RWPE2 (cell line): ENCODE measurements around the gene IRS2.

Source experiments
- ATAC-seq: fragments of 200-7000 bp; cut with Tn5 transposase; 3 replicates; pipeline ENCODE4 v1.9.1; 2021; ENCODE audit warnings: low read depth
- DNase-seq: peaks from one replicate; pipeline ENCODE4 v3.0.0-alpha.2; 2020; ENCODE audit warnings: low spot score
- H3K27ac ChIP-seq: fragments of 450-650 bp; 2 replicates; pipeline ENCODE4 v1.5.1; 2017; ENCODE audit warnings: mild to moderate bottlenecking; ENCODE audit not compliant: poor library complexity, severe bottlenecking
- H3K27me3 ChIP-seq: fragments of 250-450 bp; sonication (Bioruptor Pico); 2 replicates; pipeline ENCODE4 v1.5.1; 2021; ENCODE audit warnings: mild to moderate bottlenecking, moderate library complexity; ENCODE audit not compliant: insufficient read depth, poor library complexity, severe bottlenecking
- H3K36me3 ChIP-seq: fragments of 250-450 bp; sonication (Bioruptor Pico); 2 replicates; pipeline ENCODE4 v1.5.1; 2020; ENCODE audit warnings: low read depth, mild to moderate bottlenecking, moderate library complexity
- H3K4me1 ChIP-seq: fragments of 250-450 bp; sonication (Bioruptor Pico); 2 replicates; pipeline ENCODE4 v1.5.1; 2021; ENCODE audit warnings: mild to moderate bottlenecking, moderate library complexity; ENCODE audit not compliant: insufficient read depth, poor library complexity, severe bottlenecking
- H3K4me3 ChIP-seq: fragments of 250-450 bp; sonication (Bioruptor Pico); 2 replicates; pipeline ENCODE4 v1.5.1; 2021; ENCODE audit warnings: mild to moderate bottlenecking, moderate library complexity; ENCODE audit not compliant: severe bottlenecking
- H3K9me3 ChIP-seq: fragments of 250-450 bp; sonication (Bioruptor Pico); 2 replicates; pipeline ENCODE4 v1.5.1; 2021; ENCODE audit warnings: mild to moderate bottlenecking, moderate library complexity; ENCODE audit not compliant: severe bottlenecking
- CTCF ChIP-seq: fragments of 450-650 bp; IDR thresholded peaks from one replicate; pipeline ENCODE4 v1.5.1; 2017; ENCODE audit warnings: mild to moderate bottlenecking, moderate library complexity; ENCODE audit not compliant: poor library complexity, severe bottlenecking

The IRS2 gene

GRCh38 chr13:109795011-109795410 lies 8.6 kb upstream of the IRS2 start:
- TF ChIP-seq CTCF: no peak
- H3K27me3 ChIP-seq: no peaks in the 10 kb centered on the region
- DNase-seq: no peak
- no peaks in the 10 kb centered on the region for H3K36me3 ChIP-seq
- no peak overlapping the region for H3K27ac ChIP-seq
- no peaks in the 10 kb centered on the region for H3K9me3 ChIP-seq
- no peak for ATAC-seq
- H3K4me3 ChIP-seq: no peak overlapping the region
- H3K4me1 ChIP-seq: peaks cover 14% of the 10 kb centered on the region

- Histone ChIP-seq H3K27ac (no peak overlapping the region), H3K4me3 (no peak overlapping the region), H3K27me3 (no peaks in the 10 kb centered on the region), H3K4me1 (peaks cover 23% of the 10 kb centered on the region), H3K9me3 (no peaks in the 10 kb centered on the region), H3K36me3 (no peaks in the 10 kb centered on the region)
- no peak for TF ChIP-seq CTCF
- no peak for DNase-seq
- ATAC-seq: no peak
These were observed 7.7 kb upstream of the IRS2 start for GRCh38 chr13:109794095-109794494.

- ATAC-seq: no peak
- H3K27ac ChIP-seq: no peak overlapping the region
- TF ChIP-seq CTCF: no peak
- H3K4me1 ChIP-seq: peaks cover 34% of the 10 kb centered on the region
- no peaks in the 10 kb centered on the region for H3K9me3 ChIP-seq
- no peaks in the 10 kb centered on the region for H3K27me3 ChIP-seq
- H3K36me3 ChIP-seq: no peaks in the 10 kb centered on the region
- H3K4me3 ChIP-seq: no peak overlapping the region
- no peak for DNase-seq
These were observed 6.2 kb upstream of the IRS2 start for GRCh38 chr13:109792416-109793059.

DNA sequence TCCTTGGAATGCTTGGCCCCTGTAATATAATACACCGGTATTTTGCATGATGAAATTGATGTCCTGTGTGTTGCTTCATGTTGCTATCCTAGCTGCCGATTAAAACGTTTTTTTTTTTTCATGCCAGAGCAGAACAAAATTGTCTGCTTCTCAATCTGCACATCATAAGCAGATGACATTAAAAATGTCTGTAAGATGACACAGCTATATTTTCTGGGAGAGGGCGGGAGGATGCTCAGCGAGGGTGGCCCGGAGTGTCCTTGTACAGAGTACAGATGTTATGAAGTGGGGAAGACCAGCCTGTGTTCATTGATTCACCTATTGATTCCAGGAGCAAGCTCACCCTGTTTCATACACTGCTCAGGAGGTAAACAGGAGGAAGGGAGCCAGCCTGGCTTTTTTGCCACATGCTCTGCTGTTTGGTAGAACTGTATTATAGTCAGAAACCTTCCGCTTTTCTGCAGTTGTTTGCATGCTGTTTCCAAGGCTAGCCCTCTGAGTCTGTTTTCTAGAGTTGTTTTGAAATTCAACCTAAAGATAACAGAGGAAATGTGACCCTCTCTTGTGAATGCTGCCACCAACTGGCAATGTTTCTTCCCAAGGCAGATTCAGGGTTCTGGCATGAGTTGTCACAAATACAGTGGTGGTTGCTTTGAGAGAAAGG lies 4.7 kb upstream of the IRS2 start:
- peak; percentile 75 for TF ChIP-seq CTCF
- peaks cover 34% of the 10 kb centered on the region for H3K4me1 ChIP-seq
- no peak for DNase-seq

DNA sequence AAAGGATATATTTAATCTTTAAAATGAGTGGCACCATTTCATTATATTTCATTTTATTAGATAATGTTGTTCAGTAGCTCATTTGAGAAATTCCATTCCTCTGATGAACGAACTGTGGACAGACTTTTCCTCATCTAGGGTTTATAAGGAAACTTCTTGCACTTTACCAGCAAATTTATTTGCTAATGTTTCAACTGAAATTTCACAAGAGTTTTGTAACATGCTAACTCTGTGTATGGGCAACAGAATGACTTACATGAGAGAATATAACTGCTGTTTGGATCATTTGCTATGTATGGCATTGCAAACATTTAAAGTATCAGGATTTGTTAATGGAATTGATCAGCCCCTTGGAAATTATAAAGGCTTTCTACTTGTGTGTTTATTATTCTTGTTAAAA lies 3.7 kb upstream of the IRS2 start:
- no peak overlapping the region for H3K4me3 ChIP-seq
- H3K9me3 ChIP-seq: no peaks in the 10 kb centered on the region
- H3K27ac ChIP-seq: peak overlapping the region; percentile 87
- no peak for ATAC-seq
- H3K36me3 ChIP-seq: no peaks in the 10 kb centered on the region
- H3K27me3 ChIP-seq: no peaks in the 10 kb centered on the region
- H3K4me1 ChIP-seq: peaks cover 34% of the 10 kb centered on the region
- no peak for TF ChIP-seq CTCF
- DNase-seq: no peak

More for the DNA sequence above, 4.7 kb upstream of the IRS2 start:
- H3K9me3 ChIP-seq: no peaks in the 10 kb centered on the region
- peak overlapping the region; percentile 87 for H3K27ac ChIP-seq
- H3K4me3 ChIP-seq: no peak overlapping the region
- no peaks in the 10 kb centered on the region for H3K36me3 ChIP-seq
- ATAC-seq: no peak
- no peaks in the 10 kb centered on the region for H3K27me3 ChIP-seq
